GM19467 (cell line): ENCODE measurements around the gene SRD5A1.

Experiments
- ATAC-seq: cut with Tn5 transposase; IDR thresholded peaks from one replicate; pipeline ENCODE4 v1.9.1; 2021; ENCODE audit warnings: mild to moderate bottlenecking, moderate library complexity; ENCODE audit not compliant: unreplicated experiment

The SRD5A1 gene

GRCh38 chr5:6681682-6682081, 48.4 kb downstream of the SRD5A1 start:
- ATAC-seq = no peak

- ATAC-seq = no peak
Measured at GRCh38 chr5:6682239-6682638, 49.0 kb downstream of the SRD5A1 start.

- ATAC-seq = no peak
Measured at GRCh38 chr5:6683241-6683640, 50.0 kb downstream of the SRD5A1 start.

- ATAC-seq = no peak
Measured at GRCh38 chr5:6684075-6684474, 50.8 kb downstream of the SRD5A1 start.

- ATAC-seq = no peak
Measured at GRCh38 chr5:6686501-6686900, 53.3 kb downstream of the SRD5A1 start.

GRCh38 chr5:6686915-6687409, 53.7 kb downstream of the SRD5A1 start:
- no peak for ATAC-seq

GRCh38 chr5:6687505-6687904, 54.3 kb downstream of the SRD5A1 start:
- ATAC-seq = no peak

GRCh38 chr5:6692906-6693305, 59.7 kb downstream of the SRD5A1 start:
- ATAC-seq = no peak

GRCh38 chr5:6698696-6699095, 65.5 kb downstream of the SRD5A1 start:
- ATAC-seq = no peak

- no peak for ATAC-seq
Measured at GRCh38 chr5:6699357-6699756, 66.1 kb downstream of the SRD5A1 start.

GRCh38 chr5:6700074-6700684, 66.9 kb downstream of the SRD5A1 start:
- no peak for ATAC-seq

- ATAC-seq = no peak
Measured at GRCh38 chr5:6700685-6701355, 67.6 kb downstream of the SRD5A1 start.

- ATAC-seq = no peak
Measured at GRCh38 chr5:6701491-6701890, 68.3 kb downstream of the SRD5A1 start.

GRCh38 chr5:6702633-6703032, 69.4 kb downstream of the SRD5A1 start:
- ATAC-seq = no peak

- no peak for ATAC-seq
Measured at GRCh38 chr5:6703806-6704205, 70.6 kb downstream of the SRD5A1 start.

GRCh38 chr5:6704361-6704851, 71.2 kb downstream of the SRD5A1 start:
- no peak for ATAC-seq

GRCh38 chr5:6705088-6705487, 71.8 kb downstream of the SRD5A1 start:
- ATAC-seq = no peak

GRCh38 chr5:6705959-6706358, 72.7 kb downstream of the SRD5A1 start:
- no peak for ATAC-seq

GRCh38 chr5:6707852-6708251, 74.6 kb downstream of the SRD5A1 start:
- ATAC-seq = no peak

- no peak for ATAC-seq
Measured at GRCh38 chr5:6708814-6709213, 75.6 kb downstream of the SRD5A1 start.

- no peak for ATAC-seq
Measured at GRCh38 chr5:6710070-6710469, 76.8 kb downstream of the SRD5A1 start.

GRCh38 chr5:6710551-6711318, 77.5 kb downstream of the SRD5A1 start:
- ATAC-seq = no peak
